Measurements from ENCODE around the gene PPIP5K1.

The PPIP5K1 gene

DNA sequence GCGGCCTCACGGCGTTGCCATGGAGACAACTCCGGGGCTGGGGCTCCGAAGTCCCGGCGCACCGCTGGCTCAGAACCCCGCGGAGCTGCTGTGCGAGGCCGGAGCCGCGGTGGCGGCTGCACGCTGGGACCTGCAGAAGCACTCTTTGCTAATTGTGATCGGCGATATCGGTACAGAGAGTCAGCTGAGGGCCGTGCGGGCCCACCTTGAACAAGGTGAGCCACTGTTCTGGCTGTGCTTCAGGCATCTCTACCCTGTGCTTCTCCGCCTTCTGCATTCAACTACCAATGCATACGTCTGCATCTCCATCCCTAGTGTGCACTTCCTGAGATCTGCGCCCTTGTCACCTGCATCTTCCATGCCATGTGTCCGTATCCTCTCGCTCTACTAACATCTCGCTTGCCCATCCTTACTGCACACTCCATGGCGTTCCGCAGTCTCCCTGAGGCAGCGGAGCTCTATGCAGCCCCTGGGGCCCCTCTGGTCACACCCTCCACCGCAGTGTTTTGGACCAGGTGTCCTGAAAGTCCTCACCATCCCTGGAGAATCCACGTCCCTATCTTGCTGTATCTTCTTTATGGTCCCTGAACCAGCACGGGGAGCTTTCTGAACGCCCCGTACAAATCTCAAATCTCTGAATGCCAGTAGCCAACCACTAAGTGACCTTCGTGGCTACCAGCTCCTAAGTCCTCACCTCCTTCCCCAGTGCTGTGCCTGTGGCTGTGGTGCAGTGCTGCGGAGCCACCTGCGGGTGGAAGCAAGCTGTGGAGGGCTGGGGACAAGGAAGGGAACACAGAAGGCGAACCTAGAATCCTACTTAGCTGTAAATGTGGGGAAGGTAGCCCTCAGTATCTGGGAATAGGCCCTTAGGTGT is 78.8 kb downstream of the PPIP5K1 start:
- TF ChIP-seq, protein P1, sequence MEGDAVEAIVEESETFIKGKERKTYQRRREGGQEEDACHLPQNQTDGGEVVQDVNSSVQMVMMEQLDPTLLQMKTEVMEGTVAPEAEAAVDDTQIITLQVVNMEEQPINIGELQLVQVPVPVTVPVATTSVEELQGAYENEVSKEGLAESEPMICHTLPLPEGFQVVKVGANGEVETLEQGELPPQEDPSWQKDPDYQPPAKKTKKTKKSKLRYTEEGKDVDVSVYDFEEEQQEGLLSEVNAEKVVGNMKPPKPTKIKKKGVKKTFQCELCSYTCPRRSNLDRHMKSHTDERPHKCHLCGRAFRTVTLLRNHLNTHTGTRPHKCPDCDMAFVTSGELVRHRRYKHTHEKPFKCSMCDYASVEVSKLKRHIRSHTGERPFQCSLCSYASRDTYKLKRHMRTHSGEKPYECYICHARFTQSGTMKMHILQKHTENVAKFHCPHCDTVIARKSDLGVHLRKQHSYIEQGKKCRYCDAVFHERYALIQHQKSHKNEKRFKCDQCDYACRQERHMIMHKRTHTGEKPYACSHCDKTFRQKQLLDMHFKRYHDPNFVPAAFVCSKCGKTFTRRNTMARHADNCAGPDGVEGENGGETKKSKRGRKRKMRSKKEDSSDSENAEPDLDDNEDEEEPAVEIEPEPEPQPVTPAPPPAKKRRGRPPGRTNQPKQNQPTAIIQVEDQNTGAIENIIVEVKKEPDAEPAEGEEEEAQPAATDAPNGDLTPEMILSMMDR (IDR thresholded peaks at IDR 0.05; ENCODE audit: insufficient read depth, low read depth, low read length, missing control alignments): peak; percentile 35
- DNase-seq (ENCODE audit: low read depth): peak; percentile 29
- H3K4me3 ChIP-seq (ENCODE audit: low read length): peak overlapping the region; percentile 62

DNA sequence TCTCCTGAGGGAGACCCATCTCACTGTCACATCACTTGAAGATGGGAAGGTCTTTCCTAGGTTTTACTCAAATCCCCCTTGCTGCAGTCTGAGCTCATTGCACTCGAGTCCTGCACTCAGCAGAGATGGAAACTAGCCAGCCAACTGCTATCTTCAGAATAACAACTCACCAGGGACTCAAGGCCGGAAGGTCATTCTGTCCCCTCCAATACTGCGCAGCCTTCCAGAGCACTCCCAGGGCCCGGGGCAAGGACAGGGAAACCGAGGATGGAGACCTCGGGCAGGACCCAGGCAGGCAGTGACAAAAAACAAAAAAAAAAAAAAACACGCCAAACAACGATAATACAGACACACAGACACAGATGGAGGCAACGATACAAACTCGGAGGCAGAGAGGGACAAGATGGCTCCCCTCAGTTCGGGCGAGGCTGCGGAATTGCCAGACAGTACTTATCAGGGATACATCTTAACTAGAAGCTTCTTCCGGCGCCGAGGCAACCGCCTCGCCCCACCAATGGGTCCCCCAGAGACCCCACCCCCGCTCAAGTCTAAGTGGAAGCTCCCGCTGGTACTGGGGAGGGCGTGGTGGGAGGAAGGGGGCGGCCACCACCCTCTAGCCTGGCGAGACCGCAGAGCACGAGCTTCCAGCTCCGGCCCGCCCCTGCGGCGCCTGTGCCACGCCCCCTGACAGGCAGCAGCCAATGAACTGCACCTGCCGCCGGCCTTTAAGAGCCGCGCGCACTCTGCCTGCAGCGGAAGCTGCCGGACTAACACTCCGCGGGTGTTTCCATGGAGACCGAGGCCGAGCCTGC is 79.6 kb downstream of the PPIP5K1 start:
- DNase-seq (ENCODE audit: low read depth): peak; percentile 97
- peak overlapping the region; percentile 62 for H3K4me3 ChIP-seq (ENCODE audit: low read length)
- TF ChIP-seq, protein P1 (IDR thresholded peaks at IDR 0.05; ENCODE audit: insufficient read depth, low read depth, low read length, missing control alignments): no peak

DNA sequence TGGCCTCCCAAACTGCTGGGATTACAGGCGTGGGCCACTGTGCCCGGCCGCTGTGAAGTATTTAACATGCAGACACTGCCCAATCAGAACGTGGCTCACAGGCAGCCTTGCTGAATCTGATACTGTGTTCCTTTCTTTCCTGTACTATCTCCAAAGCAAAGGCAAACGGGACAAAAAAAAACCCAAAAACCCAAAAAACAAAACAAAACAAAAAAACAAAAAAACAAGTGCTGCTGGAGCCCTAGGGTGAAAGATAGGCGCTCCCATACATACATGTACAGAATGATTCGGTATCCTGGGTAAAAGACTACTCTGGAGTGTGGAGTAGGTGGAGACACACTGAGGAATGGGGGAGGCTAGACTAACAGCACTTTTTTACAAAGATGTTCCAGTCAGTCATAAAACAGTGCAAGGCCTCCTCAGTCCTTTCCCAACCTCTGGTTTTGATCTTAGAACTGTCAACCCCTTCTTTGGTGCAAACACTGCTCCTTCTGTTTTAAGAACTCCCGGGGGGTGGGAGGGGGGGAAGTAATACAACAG is 80.3 kb downstream of the PPIP5K1 start:
- TF ChIP-seq, protein P1 (IDR thresholded peaks at IDR 0.05; ENCODE audit: insufficient read depth, low read depth, low read length, missing control alignments): no peak
- H3K4me3 ChIP-seq (ENCODE audit: low read length): peak overlapping the region; percentile 62
- DNase-seq (ENCODE audit: low read depth): no peak

DNA sequence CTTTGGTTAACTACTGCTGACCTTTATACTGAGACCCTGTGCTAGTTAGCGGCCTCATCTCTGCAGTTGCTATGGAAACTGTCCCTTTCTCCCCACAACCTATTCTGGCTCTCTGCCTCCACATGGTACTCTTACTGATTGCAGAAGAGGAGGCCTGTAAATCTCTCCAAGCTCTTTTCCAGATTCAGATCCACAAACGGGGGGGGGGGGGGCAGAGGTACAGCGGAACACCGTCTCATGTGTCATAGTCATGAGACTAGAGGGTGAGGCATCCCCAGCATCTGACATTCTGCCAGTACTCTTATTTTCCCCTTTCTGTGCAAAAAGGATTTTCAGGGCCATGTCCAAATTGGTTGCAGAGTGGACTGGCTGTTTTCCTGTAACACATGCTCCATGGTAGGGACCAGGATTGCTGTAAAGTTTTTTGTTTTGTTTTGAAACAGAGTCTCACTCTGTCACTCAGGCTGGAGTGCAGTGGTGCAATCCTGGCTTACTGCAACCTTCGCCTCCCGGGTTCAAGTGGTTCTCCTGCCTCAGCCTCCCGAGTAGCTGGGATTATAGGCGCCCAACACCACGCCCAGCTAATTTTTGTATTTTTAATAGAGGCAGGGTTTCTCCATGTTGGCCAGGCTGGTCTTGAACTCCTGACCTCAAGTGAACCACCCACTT is 80.9 kb downstream of the PPIP5K1 start:
- TF ChIP-seq, protein P1 (IDR thresholded peaks at IDR 0.05; ENCODE audit: insufficient read depth, low read depth, low read length, missing control alignments): no peak
- DNase-seq (ENCODE audit: low read depth): no peak

DNA sequence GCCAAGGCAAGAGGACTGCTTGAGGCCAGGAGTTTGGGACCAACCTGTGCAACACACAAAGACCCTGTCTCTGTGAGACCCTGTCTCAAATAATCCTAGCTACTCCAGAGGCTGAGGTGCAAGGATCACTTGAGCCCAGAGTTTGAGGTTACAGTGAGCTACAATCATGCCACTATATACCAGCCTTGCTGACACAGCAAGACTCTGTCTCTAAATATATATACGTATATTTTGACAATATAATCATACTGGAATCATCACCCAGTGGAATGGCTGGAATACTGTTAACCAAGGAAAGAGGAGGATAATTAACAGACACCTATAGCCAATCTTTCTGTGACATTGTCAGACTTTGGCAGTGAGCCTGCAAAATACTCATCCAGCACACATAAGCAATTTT is 81.6 kb downstream of the PPIP5K1 start:
- TF ChIP-seq, protein P1 (IDR thresholded peaks at IDR 0.05; ENCODE audit: insufficient read depth, low read depth, low read length, missing control alignments): no peak
- no peak for DNase-seq (ENCODE audit: low read depth)
- H3K4me3 ChIP-seq (ENCODE audit: low read length): no peak overlapping the region

More for the DNA sequence above, 80.9 kb downstream of the PPIP5K1 start:
- H3K4me3 ChIP-seq (ENCODE audit: low read length): no peak overlapping the region

DNA sequence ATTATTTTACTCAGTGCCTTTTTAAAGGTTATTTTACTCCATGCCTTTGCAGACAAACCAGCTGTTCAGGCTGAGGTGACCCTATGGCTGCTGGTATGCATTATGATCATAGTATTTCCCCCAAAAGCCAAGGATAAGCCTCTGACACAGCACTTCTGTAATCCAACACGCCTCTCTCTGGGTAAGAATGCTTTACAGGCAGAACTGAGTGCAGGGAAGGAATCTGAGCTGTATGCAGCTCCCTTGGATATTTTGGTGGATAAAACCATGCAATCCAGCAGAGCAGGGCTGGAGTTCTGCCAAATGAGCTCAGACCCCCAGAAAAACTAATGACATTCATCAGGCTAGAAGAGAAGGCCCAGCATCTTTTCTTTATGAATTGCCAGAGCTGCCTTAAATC is 84.3 kb downstream of the PPIP5K1 start:
- TF ChIP-seq, protein P1 (IDR thresholded peaks at IDR 0.05; ENCODE audit: insufficient read depth, low read depth, low read length, missing control alignments): no peak
- DNase-seq (ENCODE audit: low read depth): no peak
- H3K4me3 ChIP-seq (ENCODE audit: low read length): no peak overlapping the region
